GM12864 (cell line): ENCODE measurements around the gene PSAP.

ENCODE experiments used
- DNase-seq: peaks from one replicate; pipeline ENCODE4 v3.0.0-alpha.2; 2011; ENCODE audit warnings: low read depth
- H3K4me3 ChIP-seq: 2 replicates; pipeline ENCODE4 v1.5.1; 2011; ENCODE audit warnings: mild to moderate bottlenecking, low read depth, low read length, control low read depth
- CTCF ChIP-seq: IDR thresholded peaks from 2 replicates; pipeline ENCODE4 v1.5.1; 2011; ENCODE audit warnings: low read depth, mild to moderate bottlenecking, moderate library complexity, low read length, control low read depth, inconsistent platforms; ENCODE audit errors: missing control alignments

PSAP gene

GRCh38 chr10:71779641-71780040 is 71.4 kb downstream of the PSAP start:
- no peak for DNase-seq
- H3K4me3 ChIP-seq: no peak overlapping the region
- TF ChIP-seq CTCF: no peak

GRCh38 chr10:71778071-71778825 is 72.8 kb downstream of the PSAP start:
- no peak for TF ChIP-seq CTCF
- no peak overlapping the region for H3K4me3 ChIP-seq
- no peak for DNase-seq

- H3K4me3 ChIP-seq: no peak overlapping the region
- TF ChIP-seq CTCF: no peak
- no peak for DNase-seq
Observed at GRCh38 chr10:71777213-71777985, 73.7 kb downstream of the PSAP start.

- no peak for TF ChIP-seq CTCF
- no peak for DNase-seq
- no peak overlapping the region for H3K4me3 ChIP-seq
Observed at GRCh38 chr10:71776481-71776925, 74.5 kb downstream of the PSAP start.

GRCh38 chr10:71774916-71775702 is 75.9 kb downstream of the PSAP start:
- no peak for TF ChIP-seq CTCF
- H3K4me3 ChIP-seq: no peak overlapping the region
- DNase-seq: no peak

- peak; percentile 81 for TF ChIP-seq CTCF
- DNase-seq: no peak
- H3K4me3 ChIP-seq: peak within 1 kb of the TSS; percentile 64
Observed at GRCh38 chr10:71773221-71773971, 77.7 kb downstream of the PSAP start, which contains the start of gene VSIR. TSS of gene VSIR (minus strand) at chr10:71773520. CDS start at chr10:71773439, 81 bp downstream.
